PC-3 (cell line): Measurements from ENCODE around the gene CENPC. TPM values are rescaled to one million over a fixed set of nuclear protein-coding genes. Genes with fewer than 3 reads are reported as not detected.

Source experiments
- ATAC-seq: fragments of 200-7000 bp; cut with Tn5 transposase; 2 replicates; pipeline ENCODE4 v1.9.1; 2020; ENCODE audit warnings: mild to moderate bottlenecking, moderate library complexity
- Bru-seq: library from RNA; stranded (reverse); fragments of 400-500 nt; gene quantifications from one replicate; lab custom pipeline; 2021; lab: Mats Ljungman, UMichigan
- BruChase-seq, 2 experiments: library from RNA; stranded (reverse); fragments of 400-500 nt; gene quantifications; one replicate each; lab custom pipeline; 2021; lab: Mats Ljungman, UMichigan
- BruUV-seq: library from RNA; stranded (reverse); fragments of 400-500 nt; replicated peaks from 2 replicates; lab custom pipeline; 2021; lab: Mats Ljungman, UMichigan
- CTCF ChIA-PET: fragments of 300-600 bp; sonication (Branson Sonifier 250); formaldehyde crosslinking; loops from one replicate; lab custom pipeline; 2022; ENCODE audit warnings: antibody characterized with exemption; lab: Charles Lee
- POLR2A ChIA-PET: fragments of 300-600 bp; sonication (Branson Sonifier 250); formaldehyde crosslinking; loops from one replicate; lab custom pipeline; 2022; ENCODE audit warnings: antibody characterized with exemption; ENCODE audit not compliant: unreplicated experiment; lab: Charles Lee
- DNase-seq: peaks from one replicate; pipeline ENCODE4 v3.0.0-alpha.2; 2015
- H2AFZ ChIP-seq: fragments of 300-600 bp; sonication (generic); 2 replicates; pipeline ENCODE4 v1.6.0; 2016; ENCODE audit warnings: antibody characterized with exemption, low read length
- H3F3A ChIP-seq: fragments of 300-600 bp; sonication (generic); one replicate; pipeline ENCODE4 v1.6.0; 2017; ENCODE audit warnings: antibody characterized with exemption, low read length, control low read depth, mild to moderate bottlenecking; ENCODE audit not compliant: unreplicated experiment
- H3K27ac ChIP-seq: fragments of 300-600 bp; sonication (generic); 2 replicates; pipeline ENCODE4 v1.5.1; 2016; ENCODE audit warnings: mild to moderate bottlenecking, low read length
- H3K27me3 ChIP-seq: fragments of 300-600 bp; sonication (generic); 2 replicates; pipeline ENCODE4 v1.6.1; 2016; ENCODE audit warnings: low read length, mixed read lengths
- H3K36me3 ChIP-seq: fragments of 300-600 bp; sonication (generic); 2 replicates; pipeline ENCODE4 v1.6.1; 2016; ENCODE audit warnings: low read depth, mixed run types, low read length, mixed read lengths
- H3K4me1 ChIP-seq: fragments of 300-600 bp; sonication (generic); 2 replicates; pipeline ENCODE4 v1.5.1; 2016; ENCODE audit warnings: low read length; ENCODE audit not compliant: insufficient read depth
- H3K4me2 ChIP-seq: fragments of 300-600 bp; sonication (generic); 2 replicates; pipeline ENCODE4 v1.6.0; 2016; ENCODE audit warnings: low read length
- H3K4me3 ChIP-seq: fragments of 300-600 bp; sonication (generic); 2 replicates; pipeline ENCODE4 v1.5.1; 2016; ENCODE audit warnings: mild to moderate bottlenecking, low read length, mixed read lengths
- H3K79me2 ChIP-seq: fragments of 300-600 bp; sonication (generic); 2 replicates; pipeline ENCODE4 v1.6.1; 2017; ENCODE audit warnings: low read length, mixed read lengths
- H3K9ac ChIP-seq: fragments of 300-600 bp; sonication (generic); 2 replicates; pipeline ENCODE4 v1.6.0; 2016; ENCODE audit warnings: mild to moderate bottlenecking, low read length
- H3K9me2 ChIP-seq: fragments of 300-600 bp; sonication (generic); replicated peaks from 2 replicates; pipeline ENCODE4 v1.6.1; 2016; ENCODE audit warnings: mixed run types, low read length, mixed read lengths
- H3K9me3 ChIP-seq: fragments of 300-600 bp; sonication (generic); 2 replicates; pipeline ENCODE4 v1.6.1; 2016; ENCODE audit warnings: low read length, mixed read lengths
- H4K20me1 ChIP-seq: fragments of 300-600 bp; sonication (generic); 2 replicates; pipeline ENCODE4 v1.6.1; 2016; ENCODE audit warnings: low read length, mixed read lengths
- EZH2 ChIP-seq: fragments of 300-600 bp; sonication (generic); IDR thresholded peaks from one replicate; pipeline ENCODE4 v1.6.1; 2017; ENCODE audit warnings: antibody characterized with exemption, mild to moderate bottlenecking, low read length; ENCODE audit not compliant: unreplicated experiment
- EZH2phosphoT487 ChIP-seq: fragments of 300-600 bp; sonication (generic); IDR thresholded peaks from 2 replicates; pipeline ENCODE4 v1.6.1; 2018; ENCODE audit warnings: mild to moderate bottlenecking, antibody characterized with exemption, low read length, borderline replicate concordance
- intact Hi-C: fragments of 100-400 bp; cut with micrococcal nuclease; formaldehyde crosslinking; loops from 2 replicates; pipeline ENCODE4 v1.9.0; 2023
- long read RNA-seq: library from polyadenylated mRNA; unstranded; transcript quantifications from one replicate; pipeline ENCODE4 v2.0.0, GENCODE V29; 2021; ENCODE audit not compliant: unreplicated experiment
- total RNA-seq: library from RNA; depleted of rRNA; stranded (reverse); fragments of >200 nt; gene quantifications from 2 replicates; pipeline ENCODE4 v1.2.3, GENCODE V29; 2014; rRNA removed
- TF ChIP-seq, protein P1 (sequence below): fragments of 300-600 bp; sonication (generic); conservative IDR thresholded peaks from 2 replicates; pipeline ENCODE4 v1.5.1; 2017; ENCODE audit warnings: antibody characterized with exemption, low read depth, mild to moderate bottlenecking, low read length

Gene CENPC
- 8.4 and 10.6 TPM in 2 replicates for total RNA-seq
- Bru-seq, nascent RNA, result percentile 81 among the genes with signal in this experiment
- percentile 58 among the genes with signal in this experiment for BruChase-seq, experiment 1, labeled RNA remaining after a 6-hour chase
- BruChase-seq, experiment 2, labeled RNA remaining after a 2-hour chase, result percentile 73 among the genes with signal in this experiment
- long read RNA-seq, full-length matches to known transcripts, result 15 of 27 reads
- long read RNA-seq, partial matches to known transcripts, result 6 of 27 reads
- long read RNA-seq, other reads (novel, unspliced or antisense), result 6 of 27 reads

GRCh38 chr4:67545199-67546003 is at the start of gene CENPC:
Gene CENPC (minus strand): TSS chr4:67545503. CDS start chr4:67545355, 148 bp downstream.
- Histone ChIP-seq H3K9me3 (no peaks in the 10 kb centered on the region), H3F3A (no peaks in the 10 kb centered on the region), H3K4me2 (peak within 1 kb of the TSS; percentile 91), H3K36me3 (peaks cover 6% of the 10 kb centered on the region; the same call in 1 of the 2 replicates), H3K9ac (peak within 1 kb of the TSS; percentile 97), H3K27ac (peak within 1 kb of the TSS; percentile 61), H3K4me1 (peaks cover 30% of the 10 kb centered on the region), H4K20me1 (peaks cover 19% of the 10 kb centered on the region; the same call in 1 of the 2 replicates), H3K79me2 (peaks cover 40% of the 10 kb centered on the region), H2AFZ (peak within 1 kb of the TSS; percentile 92), H3K4me3 (peak within 1 kb of the TSS; percentile 96), H3K27me3 (no peaks in the 10 kb centered on the region), H3K9me2 (no peaks in the 10 kb centered on the region)
- BruUV-seq, result no TSS peak
- ChIA-PET POLR2A (interaction anchor here (0.6 kb wide), 1 partner anchor 58 kb away, joined by 3 read pairs; no protein-coding TSS in a partner anchor), CTCF (no interaction called here)
- peak; percentile 96 for ATAC-seq
- TF ChIP-seq EZH2phosphoT487 (no peak), EZH2 (no peak)
- TF ChIP-seq, protein P1, sequence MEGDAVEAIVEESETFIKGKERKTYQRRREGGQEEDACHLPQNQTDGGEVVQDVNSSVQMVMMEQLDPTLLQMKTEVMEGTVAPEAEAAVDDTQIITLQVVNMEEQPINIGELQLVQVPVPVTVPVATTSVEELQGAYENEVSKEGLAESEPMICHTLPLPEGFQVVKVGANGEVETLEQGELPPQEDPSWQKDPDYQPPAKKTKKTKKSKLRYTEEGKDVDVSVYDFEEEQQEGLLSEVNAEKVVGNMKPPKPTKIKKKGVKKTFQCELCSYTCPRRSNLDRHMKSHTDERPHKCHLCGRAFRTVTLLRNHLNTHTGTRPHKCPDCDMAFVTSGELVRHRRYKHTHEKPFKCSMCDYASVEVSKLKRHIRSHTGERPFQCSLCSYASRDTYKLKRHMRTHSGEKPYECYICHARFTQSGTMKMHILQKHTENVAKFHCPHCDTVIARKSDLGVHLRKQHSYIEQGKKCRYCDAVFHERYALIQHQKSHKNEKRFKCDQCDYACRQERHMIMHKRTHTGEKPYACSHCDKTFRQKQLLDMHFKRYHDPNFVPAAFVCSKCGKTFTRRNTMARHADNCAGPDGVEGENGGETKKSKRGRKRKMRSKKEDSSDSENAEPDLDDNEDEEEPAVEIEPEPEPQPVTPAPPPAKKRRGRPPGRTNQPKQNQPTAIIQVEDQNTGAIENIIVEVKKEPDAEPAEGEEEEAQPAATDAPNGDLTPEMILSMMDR, result no peak
- peak; percentile 99 for DNase-seq
- intact Hi-C loops, result loop anchor here (1.0 to 10.0 kb wide), 3 partner anchors 56 to 629 kb away; no protein-coding TSS in a partner anchor

- Histone ChIP-seq H3K9me3 (no peaks in the 10 kb centered on the region), H3K4me1 (no peaks in the 10 kb centered on the region), H3F3A (no peaks in the 10 kb centered on the region), H3K9me2 (no peaks in the 10 kb centered on the region), H3K4me2 (no peak overlapping the region), H3K79me2 (no peaks in the 10 kb centered on the region), H3K4me3 (no peak overlapping the region), H4K20me1 (no peaks in the 10 kb centered on the region), H3K27me3 (0 out of 2 replicates have a peak, but pooled peaks cover 3% of the 10 kb centered on the region), H3K36me3 (no peaks in the 10 kb centered on the region), H2AFZ (no peak overlapping the region), H3K9ac (no peak overlapping the region), H3K27ac (no peak overlapping the region)
- no peak for ATAC-seq
- ChIA-PET POLR2A (no interaction called here), CTCF (no interaction called here)
- TF ChIP-seq EZH2phosphoT487 (no peak), EZH2 (no peak)
- TF ChIP-seq, protein P1, result no peak
- intact Hi-C loops, result no loop called here
- BruUV-seq, result no TSS peak
- no peak for DNase-seq
These were observed 48.5 kb upstream of the CENPC start for GRCh38 chr4:67593741-67594175.
